ENCODE results near the gene TBX19.

Gene TBX19

GRCh38 chr1:168273575-168273974 lies 7.1 kb upstream of the TBX19 start:
- TF ChIP-seq CTCF (conservative IDR thresholded peaks at IDR 0.05; ENCODE audit: low read length), result no peak
- H3K4me3 ChIP-seq (ENCODE audit: low read length), result no peak overlapping the region
- peak; percentile 34 for DNase-seq (ENCODE audit: low read depth)

- DNase-seq (ENCODE audit: low read depth), result no peak
- H3K4me3 ChIP-seq (ENCODE audit: low read length), result no peak overlapping the region
- no peak for TF ChIP-seq CTCF (conservative IDR thresholded peaks at IDR 0.05; ENCODE audit: low read length)
Measured at GRCh38 chr1:168279253-168279652, 1.4 kb upstream of the TBX19 start.

- no peak for DNase-seq (ENCODE audit: low read depth)
- no peak for TF ChIP-seq CTCF (conservative IDR thresholded peaks at IDR 0.05; ENCODE audit: low read length)
- H3K4me3 ChIP-seq (ENCODE audit: low read length), result no peak overlapping the region
Measured at GRCh38 chr1:168281603-168282325, 1.1 kb downstream of the TBX19 start.

GRCh38 chr1:168285521-168285790 lies 4.8 kb downstream of the TBX19 start:
- H3K4me3 ChIP-seq (ENCODE audit: low read length), result no peak overlapping the region
- no peak for TF ChIP-seq CTCF (conservative IDR thresholded peaks at IDR 0.05; ENCODE audit: low read length)
- DNase-seq (ENCODE audit: low read depth), result no peak

- H3K4me3 ChIP-seq (ENCODE audit: low read length), result no peak overlapping the region
- DNase-seq (ENCODE audit: low read depth), result no peak
- no peak for TF ChIP-seq CTCF (conservative IDR thresholded peaks at IDR 0.05; ENCODE audit: low read length)
Measured at GRCh38 chr1:168285971-168286927, 5.6 kb downstream of the TBX19 start.

DNA sequence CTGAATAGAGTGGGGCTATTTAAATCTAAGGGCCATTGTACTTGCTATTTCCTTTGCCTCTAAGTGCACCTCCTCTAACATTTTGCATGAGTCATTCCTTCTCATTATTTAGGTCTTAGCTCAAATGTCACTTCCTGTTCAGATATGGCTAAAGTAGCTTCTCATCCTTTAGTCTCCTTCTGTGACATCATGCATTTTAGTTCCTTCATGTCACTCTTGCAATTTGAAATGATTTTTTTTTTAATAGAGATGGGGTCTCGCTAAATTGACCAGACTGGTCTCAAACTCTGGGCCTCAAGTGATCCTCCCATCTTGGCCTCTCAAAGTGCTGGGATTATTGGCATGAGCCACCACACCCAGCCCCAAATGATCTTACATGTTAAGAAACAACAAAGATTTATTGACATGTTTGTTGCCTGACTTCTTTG lies 6.6 kb downstream of the TBX19 start:
- no peak overlapping the region for H3K4me3 ChIP-seq (ENCODE audit: low read length)
- DNase-seq (ENCODE audit: low read depth), result peak; percentile 12
- TF ChIP-seq CTCF (conservative IDR thresholded peaks at IDR 0.05; ENCODE audit: low read length), result no peak

All from AG10803 (cell line).